Measurements from ENCODE around the gene CORIN.

The CORIN gene

DNA sequence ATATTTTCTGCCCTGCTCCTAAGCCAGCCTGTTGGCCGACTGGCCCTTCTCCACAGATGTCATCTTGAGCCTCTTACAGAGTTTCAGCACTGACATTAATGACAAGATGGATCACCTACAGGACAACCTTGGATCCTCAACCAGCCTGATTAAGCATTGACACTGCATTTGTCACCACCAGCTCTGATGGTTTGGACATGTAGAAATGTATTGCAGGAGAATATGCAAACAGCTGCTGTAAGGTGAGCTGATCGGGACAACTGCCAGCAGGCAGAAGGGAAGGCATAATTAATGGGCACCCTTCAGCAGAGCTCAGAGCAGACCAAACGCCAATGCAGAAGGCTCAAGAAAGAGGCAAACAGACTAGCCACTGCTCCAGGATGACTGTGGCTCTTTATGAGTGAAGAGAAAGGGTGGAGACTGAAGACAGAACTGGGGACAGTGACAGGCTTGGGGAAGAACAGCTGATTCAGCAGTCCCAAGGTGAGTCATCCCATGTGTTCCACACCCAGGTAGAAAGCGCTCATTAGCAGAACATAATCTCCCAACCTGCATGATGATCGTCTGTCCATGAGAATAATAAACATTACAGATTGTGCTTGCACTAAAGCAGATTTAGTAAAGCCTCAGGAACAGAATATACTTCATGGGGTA is 6.7 kb downstream of the CORIN start:
- DNase-seq (ENCODE audit: low spot score) = no peak

DNA sequence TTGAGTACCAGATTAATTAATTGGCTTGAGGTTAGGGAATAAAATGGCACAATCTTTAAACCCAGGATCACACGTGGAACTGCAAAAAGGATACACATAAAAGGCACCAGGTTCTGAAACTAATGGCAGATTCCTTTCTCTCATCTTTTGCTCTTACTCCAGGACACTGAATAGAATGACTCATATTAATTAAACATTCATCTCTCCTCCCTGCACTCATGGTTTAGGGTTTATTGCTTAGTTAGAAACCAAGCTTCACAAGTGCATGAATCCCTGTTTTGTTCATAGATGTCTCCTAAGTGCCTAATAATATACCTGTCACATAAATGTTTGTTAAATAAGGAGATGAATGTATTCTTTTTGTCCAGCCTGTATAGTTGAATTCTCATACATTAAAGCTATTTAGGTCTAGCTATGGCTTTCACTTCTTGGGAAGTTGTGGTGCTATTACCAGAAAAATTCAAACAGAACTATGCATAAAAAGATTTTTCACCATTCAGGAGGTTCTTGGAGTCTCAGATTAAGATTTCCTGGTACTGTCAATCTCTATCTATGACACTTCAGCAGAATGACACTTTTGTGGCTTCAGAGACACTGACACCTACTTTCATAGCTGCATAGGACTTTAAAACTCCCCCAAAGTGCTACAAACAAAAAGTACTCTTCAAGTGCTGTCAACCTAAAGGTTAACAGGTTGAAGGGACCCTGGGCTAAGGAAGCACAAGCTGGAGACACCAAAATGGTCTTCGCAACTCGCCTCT is 7.4 kb downstream of the CORIN start:
- no peak for DNase-seq (ENCODE audit: low spot score)

GRCh38 chr4:47829438-47829837 is 8.4 kb downstream of the CORIN start:
- DNase-seq (ENCODE audit: low spot score) = no peak

- DNase-seq (ENCODE audit: low spot score) = no peak
Observed at GRCh38 chr4:47827343-47828047, 10.4 kb downstream of the CORIN start.

DNA sequence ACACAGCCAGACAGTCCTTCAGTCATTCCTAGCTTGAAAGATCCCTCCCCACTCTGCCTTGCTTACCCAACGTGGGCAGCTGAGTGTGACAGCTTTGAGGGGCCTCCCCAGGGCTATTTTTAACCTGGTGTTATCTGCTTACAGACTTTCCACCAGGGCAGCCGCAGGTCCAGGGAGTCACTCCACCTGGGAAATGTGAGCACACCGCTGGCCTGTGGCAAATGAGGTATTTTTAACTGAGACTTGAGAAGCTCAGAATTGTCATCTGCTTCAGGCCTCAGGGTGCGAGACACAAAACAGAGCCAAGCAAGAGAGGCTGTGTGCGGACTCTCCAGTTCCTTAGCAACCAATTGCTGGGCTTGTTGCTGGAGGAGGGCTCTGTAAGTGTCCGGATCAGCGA is 13.0 kb downstream of the CORIN start:
- DNase-seq (ENCODE audit: low spot score) = no peak

GRCh38 chr4:47819178-47819577 is 18.7 kb downstream of the CORIN start:
- no peak for DNase-seq (ENCODE audit: low spot score)

DNA sequence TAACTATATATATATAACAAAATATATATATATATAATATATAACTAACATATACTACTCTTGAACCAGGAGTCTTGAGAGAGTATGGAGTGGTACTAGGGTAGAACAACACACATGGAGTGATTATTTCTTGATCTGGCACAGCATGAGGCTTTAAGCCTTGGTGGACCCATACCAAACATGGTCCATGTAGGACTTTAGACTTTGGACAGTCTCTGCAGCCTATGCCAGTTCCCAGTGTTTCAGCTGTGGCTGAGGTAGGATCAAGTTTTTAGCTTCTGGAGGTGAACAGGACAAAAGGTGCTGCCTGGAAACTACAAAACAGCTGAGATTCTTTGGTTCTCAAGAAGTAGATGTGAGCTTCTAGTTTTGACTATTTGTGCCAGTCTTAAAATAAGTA is 20.6 kb downstream of the CORIN start:
- DNase-seq (ENCODE audit: low spot score) = no peak

GRCh38 chr4:47816748-47817147 is 21.1 kb downstream of the CORIN start:
- no peak for DNase-seq (ENCODE audit: low spot score)

DNA sequence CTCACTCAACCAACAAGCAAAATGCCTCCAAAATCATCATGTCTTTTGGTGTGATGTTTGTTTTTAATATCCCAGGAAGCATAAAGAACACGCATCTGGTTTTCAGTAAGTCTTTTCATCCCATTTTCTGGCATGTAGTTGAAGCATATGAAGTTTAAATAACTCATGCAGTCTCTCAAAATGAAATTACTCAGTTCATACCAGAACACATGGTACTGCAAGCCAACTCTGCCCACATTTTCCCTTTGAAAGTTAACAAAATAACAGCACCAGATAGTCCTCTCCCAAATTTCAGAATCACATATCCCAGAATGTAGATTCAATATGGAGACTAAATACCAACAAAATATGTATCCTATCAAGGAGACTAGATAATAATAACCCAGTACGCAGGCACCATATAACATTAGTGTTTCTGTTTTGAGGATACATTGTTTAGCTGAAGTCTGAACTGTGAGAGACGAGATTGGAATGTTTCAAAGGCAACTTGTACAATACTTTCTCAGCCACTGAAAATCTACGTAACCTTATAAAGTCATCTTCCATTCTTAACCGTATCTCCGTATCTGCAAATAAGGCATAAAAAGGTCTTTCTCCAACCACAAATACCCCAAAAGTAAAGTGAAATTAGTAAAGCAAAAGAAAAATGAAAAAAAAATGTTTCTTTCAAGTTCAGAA is 23.1 kb downstream of the CORIN start:
- DNase-seq (ENCODE audit: low spot score) = no peak

GRCh38 chr4:47809654-47810203 is 28.1 kb downstream of the CORIN start:
- DNase-seq (ENCODE audit: low spot score) = no peak

DNA sequence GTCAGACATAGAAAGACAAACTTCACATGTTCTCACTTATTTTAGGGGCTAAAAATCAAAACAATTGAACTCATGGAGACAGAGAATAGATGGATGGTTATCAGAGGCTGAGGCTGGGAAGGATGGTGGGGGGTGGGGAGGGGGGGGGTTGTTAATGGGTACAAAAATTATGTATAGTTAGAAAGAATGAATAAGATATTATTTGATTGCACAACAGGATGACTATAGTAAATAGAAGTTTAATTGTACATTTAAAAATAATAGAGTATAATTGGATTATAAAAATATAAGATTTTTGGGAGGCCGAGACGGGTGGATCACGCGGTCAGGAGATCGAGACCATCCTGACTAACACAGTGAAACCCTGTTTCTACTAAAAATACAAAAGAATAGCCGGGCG is 33.3 kb downstream of the CORIN start:
- DNase-seq (ENCODE audit: low spot score) = no peak

DNA sequence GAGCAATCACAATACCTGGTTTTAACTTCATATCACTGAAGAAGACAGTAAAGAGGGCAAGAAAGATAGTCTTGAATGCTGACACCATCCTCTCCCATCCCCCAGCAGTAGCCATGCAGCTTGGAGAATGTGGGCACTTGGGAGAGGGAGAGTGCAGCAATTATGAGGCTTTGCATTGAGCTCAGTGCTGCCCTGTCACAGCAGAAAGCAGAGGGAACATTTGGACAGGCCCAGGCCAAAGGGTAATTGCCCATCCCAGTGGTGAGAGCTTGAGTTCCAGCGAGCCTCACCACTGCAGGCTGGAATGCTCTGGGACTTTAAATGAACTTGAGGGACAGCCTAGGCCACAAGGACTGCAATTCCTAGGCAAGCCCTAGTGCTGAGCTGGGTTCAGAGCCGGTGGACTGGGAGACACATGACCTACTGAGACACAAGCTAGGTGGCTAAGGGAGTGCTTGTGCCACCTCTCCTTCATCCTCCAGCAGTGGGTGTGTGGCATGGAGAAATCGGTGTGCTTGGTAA is 36.3 kb downstream of the CORIN start:
- no peak for DNase-seq (ENCODE audit: low spot score)

GRCh38 chr4:47798165-47798564 is 39.7 kb downstream of the CORIN start:
- no peak for DNase-seq (ENCODE audit: low spot score)

GRCh38 chr4:47791965-47792364 is 45.9 kb downstream of the CORIN start:
- no peak for DNase-seq (ENCODE audit: low spot score)

DNA sequence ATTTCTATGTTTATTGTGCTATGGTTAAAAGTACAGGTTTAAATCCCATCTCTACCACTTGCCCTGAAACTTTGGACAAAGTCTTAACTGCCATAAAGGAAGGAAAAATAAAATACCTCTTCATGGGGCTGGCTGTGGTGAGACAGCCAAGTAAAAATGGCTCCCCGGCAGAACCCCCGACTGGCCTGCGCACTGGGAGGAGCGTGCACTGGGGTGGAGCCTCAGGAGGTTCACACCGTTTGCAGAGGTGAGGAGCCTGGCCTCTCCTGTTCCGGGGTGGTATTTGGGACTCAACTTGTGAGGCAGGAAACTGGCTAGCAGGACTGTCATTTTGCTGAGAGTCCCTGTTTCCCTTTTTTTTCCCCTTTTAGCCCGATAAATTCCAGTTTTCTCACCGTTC is 47.8 kb downstream of the CORIN start:
- no peak for DNase-seq (ENCODE audit: low spot score)

GRCh38 chr4:47788126-47788525 is 49.7 kb downstream of the CORIN start:
- no peak for DNase-seq (ENCODE audit: low spot score)

- no peak for DNase-seq (ENCODE audit: low spot score)
Observed at GRCh38 chr4:47786958-47787370, 50.9 kb downstream of the CORIN start.

DNA sequence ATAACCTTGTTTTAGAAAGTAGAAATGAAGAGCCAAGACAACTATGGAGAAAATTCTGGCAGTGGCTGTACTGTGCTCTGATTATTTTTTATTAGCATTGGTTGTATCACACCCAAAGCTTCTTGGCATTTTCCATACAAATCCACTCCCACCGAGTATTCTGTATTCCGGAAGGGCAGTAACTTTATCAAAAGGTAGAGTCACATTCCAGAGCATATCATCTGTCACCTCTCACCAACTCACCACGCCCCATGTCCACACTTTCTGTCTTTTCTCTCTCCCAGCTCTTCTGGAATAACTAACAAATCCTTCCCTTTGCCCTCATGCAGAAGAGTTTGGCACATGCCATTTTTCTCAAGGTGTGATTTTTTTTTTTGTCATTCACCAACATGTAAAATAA is 52.7 kb downstream of the CORIN start:
- no peak for DNase-seq (ENCODE audit: low spot score)

DNA sequence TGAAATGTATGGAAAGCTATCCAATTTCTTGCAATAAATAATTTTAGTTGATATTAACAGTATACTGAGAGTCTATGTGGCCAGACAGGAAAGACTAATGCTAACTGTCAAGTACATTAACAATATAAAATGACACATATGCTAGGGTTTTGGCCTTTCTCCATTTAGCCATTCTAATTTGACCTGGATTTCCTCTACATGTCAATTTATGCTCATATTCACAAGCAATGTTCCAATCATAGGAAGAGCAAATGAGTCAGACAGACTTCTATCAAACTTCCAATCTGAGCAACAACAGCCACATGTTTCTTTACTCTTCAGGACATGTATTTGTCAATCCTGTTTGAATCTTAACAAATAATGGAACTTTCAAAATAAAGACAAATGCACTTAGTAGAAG is 53.6 kb downstream of the CORIN start:
- no peak for DNase-seq (ENCODE audit: low spot score)

DNA sequence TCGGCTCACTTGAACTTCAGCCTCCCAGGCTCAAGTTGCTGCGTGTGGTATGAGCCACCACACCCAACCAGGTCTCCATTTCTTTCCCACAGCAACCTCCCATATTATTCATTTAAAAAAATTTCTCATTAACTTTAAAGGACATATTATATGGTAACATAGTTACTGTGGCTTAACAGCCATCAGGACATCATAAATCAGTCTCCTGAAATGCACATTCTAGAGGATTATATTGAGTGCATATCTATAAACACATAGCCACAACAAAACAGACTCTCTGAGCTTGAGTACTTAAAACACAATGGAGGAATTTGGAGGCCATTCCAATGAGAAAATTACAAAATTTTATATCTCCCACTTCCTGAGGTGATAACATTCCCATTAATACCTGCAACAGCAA is 61.5 kb downstream of the CORIN start:
- DNase-seq (ENCODE audit: low spot score) = no peak

- DNase-seq (ENCODE audit: low spot score) = no peak
Observed at GRCh38 chr4:47774079-47774478, 63.8 kb downstream of the CORIN start.

DNA sequence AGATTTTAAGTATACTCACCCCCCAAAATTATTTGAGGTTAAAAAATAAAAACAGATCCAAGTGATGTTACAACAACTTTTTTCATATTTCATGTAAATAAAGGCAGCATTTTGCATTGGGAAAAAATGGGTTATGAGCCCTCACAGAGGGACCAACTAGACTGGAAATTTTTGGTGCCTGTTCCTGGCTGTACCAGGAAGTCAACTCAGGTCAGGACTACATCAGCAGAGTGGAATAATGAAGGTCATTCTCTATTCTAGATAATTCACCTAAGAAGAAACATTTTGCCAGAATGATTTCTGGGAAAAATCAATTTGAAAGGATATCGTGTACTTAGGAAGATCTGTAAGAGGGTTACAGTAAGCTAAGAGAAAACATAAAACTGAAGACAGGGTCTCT is 66.8 kb downstream of the CORIN start:
- DNase-seq (ENCODE audit: low spot score) = no peak
